LNCAP (cell line): ENCODE results near the gene BATF.

Experiments
- TF ChIP-seq, protein P1 (sequence below): fragments of 450-650 bp; IDR thresholded peaks from 2 replicates; pipeline ENCODE4 v1.5.1; 2017; ENCODE audit warnings: mild to moderate bottlenecking

Gene BATF

DNA sequence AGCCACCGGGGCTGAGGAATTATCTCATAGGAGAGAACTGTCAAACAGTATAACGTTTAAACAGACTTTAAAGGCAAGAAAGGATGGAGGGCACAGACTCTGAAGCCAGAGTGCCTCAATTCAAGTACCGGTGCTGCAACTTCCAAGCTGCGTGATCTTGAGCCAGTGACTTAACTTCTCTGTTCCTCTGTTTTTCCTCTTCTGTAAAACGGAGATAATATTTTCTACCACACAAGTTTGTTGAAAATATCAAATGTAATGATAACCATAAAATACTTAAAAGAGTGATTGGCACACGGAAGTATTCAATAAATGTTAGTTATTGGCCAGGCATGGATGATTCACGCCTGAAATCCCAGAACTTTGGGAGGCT lies 18.2 kb downstream of the BATF start:
- TF ChIP-seq, protein P1, sequence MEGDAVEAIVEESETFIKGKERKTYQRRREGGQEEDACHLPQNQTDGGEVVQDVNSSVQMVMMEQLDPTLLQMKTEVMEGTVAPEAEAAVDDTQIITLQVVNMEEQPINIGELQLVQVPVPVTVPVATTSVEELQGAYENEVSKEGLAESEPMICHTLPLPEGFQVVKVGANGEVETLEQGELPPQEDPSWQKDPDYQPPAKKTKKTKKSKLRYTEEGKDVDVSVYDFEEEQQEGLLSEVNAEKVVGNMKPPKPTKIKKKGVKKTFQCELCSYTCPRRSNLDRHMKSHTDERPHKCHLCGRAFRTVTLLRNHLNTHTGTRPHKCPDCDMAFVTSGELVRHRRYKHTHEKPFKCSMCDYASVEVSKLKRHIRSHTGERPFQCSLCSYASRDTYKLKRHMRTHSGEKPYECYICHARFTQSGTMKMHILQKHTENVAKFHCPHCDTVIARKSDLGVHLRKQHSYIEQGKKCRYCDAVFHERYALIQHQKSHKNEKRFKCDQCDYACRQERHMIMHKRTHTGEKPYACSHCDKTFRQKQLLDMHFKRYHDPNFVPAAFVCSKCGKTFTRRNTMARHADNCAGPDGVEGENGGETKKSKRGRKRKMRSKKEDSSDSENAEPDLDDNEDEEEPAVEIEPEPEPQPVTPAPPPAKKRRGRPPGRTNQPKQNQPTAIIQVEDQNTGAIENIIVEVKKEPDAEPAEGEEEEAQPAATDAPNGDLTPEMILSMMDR: no peak

DNA sequence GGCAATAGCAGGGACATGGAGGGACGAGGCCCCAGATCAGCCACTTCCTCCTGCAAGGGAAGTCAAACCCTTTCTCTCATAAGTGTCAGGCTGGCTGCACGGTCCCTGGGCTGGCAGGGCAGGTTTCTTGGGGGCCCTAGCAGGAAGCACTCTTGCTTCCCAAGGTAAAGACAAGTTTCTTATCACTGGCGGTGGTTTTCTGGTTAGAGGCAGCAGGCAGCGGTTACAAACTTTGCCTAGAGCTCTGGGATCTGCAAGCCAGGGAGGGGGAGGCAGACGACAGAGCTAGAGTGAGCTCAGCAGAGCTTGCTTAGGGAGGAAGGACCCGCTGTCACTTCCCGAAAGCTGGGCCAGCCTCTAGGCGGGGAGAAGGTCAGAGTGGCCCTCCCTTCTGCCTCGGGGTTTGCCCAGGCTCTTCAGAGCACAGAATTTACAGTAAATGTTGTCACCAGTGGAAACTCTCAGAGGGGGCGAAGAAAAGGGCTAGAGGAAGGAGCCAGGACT lies 20.4 kb downstream of the BATF start:
- TF ChIP-seq, protein P1: no peak

DNA sequence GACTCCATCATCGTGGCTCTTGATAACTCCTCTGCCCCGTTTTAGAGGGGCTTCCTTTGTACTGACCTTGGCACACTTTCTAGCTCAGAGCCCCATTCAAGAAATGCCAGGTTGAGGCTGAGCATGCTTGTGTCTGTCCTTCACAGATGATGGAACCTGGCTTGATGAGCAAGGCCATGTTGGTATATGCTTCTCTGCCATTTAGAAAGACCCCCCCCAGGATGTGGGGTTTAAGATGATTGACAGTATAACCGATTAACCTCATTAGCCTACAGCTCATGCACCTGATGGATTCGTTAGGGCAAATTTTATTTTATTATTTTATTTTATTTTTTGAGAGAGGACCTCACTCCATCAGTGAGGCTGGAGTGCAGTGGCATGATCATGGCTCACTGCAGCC lies 21.0 kb downstream of the BATF start:
- TF ChIP-seq, protein P1: no peak

DNA sequence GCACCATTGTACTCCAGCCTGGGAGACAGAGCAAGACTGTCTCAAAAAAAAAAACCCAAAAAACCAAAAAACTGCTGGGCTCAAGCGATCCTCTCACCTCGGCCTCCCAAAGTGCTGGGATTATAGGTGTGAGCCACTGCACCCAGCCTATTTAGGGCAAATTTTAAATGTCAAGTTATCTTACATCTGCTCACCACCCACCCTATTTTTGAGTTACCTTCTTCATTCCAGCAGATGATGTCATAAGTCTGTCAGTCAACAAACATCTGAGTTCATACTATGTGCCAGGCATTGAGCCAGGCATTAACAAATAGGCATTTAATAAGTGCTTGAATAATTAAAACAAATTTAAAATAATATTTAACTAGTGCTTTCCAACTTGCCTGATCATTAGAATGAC lies 21.5 kb downstream of the BATF start:
- TF ChIP-seq, protein P1: no peak

DNA sequence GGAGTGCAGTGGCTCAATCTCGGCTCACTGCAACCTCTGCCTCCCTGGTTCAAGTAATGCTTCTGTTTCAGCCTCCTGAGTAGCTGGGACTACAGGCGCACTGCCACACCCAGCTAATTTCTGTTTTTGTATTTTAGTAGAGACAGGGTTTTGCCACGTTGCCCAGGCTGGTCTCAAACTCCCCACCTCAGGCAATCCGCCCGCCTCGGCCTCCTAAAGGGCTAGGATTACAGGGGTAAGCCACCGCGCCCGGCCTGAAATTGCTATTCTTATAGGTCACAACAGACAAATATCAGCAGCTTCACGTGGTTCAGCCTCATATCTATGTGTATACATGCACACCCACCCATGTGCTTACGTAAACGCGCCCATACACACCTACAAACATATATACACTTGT lies 23.6 kb downstream of the BATF start:
- TF ChIP-seq, protein P1: no peak

DNA sequence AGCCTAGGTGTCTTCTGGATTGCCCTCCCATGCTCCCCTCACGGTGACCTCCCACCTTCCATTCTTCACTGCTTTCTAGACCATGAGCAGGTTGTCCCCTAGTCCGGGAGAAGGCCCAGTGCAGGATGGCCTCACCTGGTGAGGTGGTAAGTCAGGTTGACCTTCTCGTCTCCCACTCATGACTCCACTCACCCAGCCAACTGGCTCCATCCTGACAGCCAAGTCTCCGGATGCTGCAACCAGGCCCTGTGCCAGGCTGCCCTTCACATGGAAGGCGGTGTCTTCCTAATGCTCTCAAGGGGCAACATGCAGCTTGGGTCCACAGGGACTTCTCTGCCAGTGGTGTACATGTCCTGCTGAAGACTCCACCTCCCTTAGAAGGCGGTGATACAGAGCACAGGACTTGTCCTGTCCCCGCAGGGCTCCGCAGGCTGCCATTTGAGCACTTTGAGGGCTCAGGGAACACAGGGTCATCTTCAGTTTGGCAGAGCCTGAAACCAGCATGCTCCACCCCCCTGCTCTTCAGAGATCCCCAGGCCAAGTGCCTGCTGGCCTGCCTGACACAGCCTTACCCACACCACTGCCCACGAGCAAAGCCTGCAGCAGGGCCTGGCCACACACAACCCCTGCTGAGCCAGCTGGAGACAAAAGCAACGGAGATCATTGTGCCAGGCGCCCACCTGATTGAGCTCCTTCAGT lies 25.4 kb downstream of the BATF start:
- TF ChIP-seq, protein P1: no peak

DNA sequence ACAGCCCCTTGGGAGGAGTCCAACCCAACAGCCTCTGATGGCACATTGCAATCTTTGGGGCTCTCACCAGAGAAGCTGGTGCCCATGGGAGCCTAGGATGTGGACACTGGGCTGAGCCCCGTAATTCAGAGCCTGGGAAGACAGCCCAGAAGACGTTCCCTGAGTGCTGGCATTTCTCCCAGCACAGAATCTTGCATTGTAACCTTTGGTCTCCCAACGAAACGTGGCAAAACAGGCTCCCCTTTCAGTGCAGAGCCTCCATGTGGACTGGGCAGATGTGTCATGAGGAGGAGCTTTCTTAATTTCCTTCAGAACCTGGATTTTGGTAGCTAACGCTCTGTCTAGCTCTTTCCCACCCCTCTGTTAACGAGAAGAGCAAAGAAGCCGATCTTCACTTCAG lies 26.3 kb downstream of the BATF start:
- TF ChIP-seq, protein P1: no peak

DNA sequence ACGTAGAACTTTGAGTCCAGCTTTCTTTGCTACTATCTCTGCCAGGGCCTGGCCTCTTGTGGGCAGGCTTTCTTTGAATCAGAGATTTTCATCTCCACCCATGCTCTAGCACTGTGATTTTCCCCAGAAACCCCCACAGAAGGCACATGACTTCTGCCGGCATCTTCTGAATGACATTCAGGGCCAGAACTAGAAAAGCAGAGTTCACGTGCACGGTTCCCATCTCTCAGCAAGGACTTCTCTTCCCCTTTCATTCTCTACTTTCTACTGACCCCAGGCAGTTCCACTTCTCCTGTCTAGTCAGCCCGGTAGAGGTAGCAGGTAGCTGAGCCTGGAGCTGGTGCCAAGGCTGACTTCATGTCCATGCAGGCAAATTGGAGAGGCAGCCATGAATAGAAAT lies 26.9 kb downstream of the BATF start:
- TF ChIP-seq, protein P1: no peak
